ENCODE results near the gene MAPKBP1. TPM values are rescaled to one million over a fixed set of nuclear protein-coding genes. Genes with fewer than 3 reads are reported as not detected.

MAPKBP1 gene
- total RNA-seq, 1 experiment from 2014 or later, result 13.7 TPM

DNA sequence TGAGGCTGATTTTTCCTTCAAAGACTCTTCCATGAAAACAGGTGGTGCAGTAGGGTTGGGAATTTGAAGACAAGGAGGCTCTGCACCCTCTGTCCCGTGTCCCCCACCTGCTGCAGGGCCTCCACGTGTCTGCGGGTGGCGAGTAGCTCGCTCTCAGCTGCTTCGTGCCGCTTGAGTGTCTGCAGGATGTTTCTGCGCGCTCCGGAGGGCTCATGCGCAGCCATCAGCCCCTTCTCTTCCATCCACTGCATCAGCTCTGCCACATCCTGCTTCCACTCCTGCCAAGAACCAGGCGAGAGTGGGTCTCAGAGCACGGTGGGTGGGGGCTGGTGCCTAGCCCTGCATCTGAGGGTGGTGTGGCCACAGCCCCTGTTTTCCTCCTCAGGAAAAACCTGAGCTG, 101.7 kb downstream of the MAPKBP1 start:
- H3K23me2 ChIP-seq (ENCODE audit: insufficient read length, low read depth, low read length, poor library complexity, severe bottlenecking), result no peaks in the 10 kb centered on the region
- no peaks in the 10 kb centered on the region; a peak in 2 of 5 replicates for H3K9me3 Mint-ChIP-seq
- H4K8ac ChIP-seq (replicated peaks; ENCODE audit: insufficient read length, low read depth, low read length), result no peak overlapping the region
- H3K14ac ChIP-seq (ENCODE audit: insufficient read depth, low read length), result no peak overlapping the region; the same call in 1 of the 2 replicates
- H2BK120ac ChIP-seq (ENCODE audit: low read depth, low read length, poor library complexity, severe bottlenecking), result no peak overlapping the region
- no peak overlapping the region for H3K4me2 ChIP-seq (ENCODE audit: insufficient read depth, insufficient read length, low read length)
- no peak overlapping the region for H3K4me3 Mint-ChIP-seq
- no peak overlapping the region for H3K9ac ChIP-seq (ENCODE audit: extremely low read depth, insufficient read length, low read length)
- no peaks in the 10 kb centered on the region; the same call in 1 of the 2 replicates for H3K27me3 ChIP-seq (ENCODE audit: insufficient read depth, low read length)
- H3K79me1 ChIP-seq (ENCODE audit: insufficient read depth, low read depth, low read length, poor library complexity, severe bottlenecking), result no peaks in the 10 kb centered on the region
- H3K27me3 Mint-ChIP-seq (ENCODE audit: low read depth), result peaks cover 17% of the 10 kb centered on the region
- no peak overlapping the region for H3K23ac ChIP-seq (ENCODE audit: insufficient read length, low read depth, low read length)
- H4K20me1 ChIP-seq (ENCODE audit: control insufficient read depth, insufficient read depth, insufficient read length), result no peaks in the 10 kb centered on the region
- H3T11ph ChIP-seq (ENCODE audit: low read length), result no peak overlapping the region
- no CpG with 5 or more reads among the region's 13 CpGs for WGBS (ENCODE audit: extremely low coverage, insufficient read length, low lambda C conversion rate)
- no peaks in the 10 kb centered on the region for H3K79me2 ChIP-seq (ENCODE audit: insufficient read depth, low read length)
- H4K5ac ChIP-seq (ENCODE audit: insufficient read length, low read depth, low read length), result no peak overlapping the region
- peak overlapping the region in 1 of 3 experiments; percentile 53; a peak in 1 of 7 replicates for H3K27ac Mint-ChIP-seq
- no peak overlapping the region for H2BK20ac ChIP-seq (ENCODE audit: low read depth, low read length, poor library complexity, severe bottlenecking)
- H3K9me3 ChIP-seq (ENCODE audit: control insufficient read depth, low read depth, low read length), result no peaks in the 10 kb centered on the region
- no peaks in the 10 kb centered on the region for H3K4me1 ChIP-seq (ENCODE audit: insufficient read depth, low read length)
- no peak overlapping the region for H3K18ac ChIP-seq (ENCODE audit: insufficient read length, low read depth, low read length)
- H2BK12ac ChIP-seq (ENCODE audit: insufficient read length, low read depth, low read length), result no peak overlapping the region
- no peak overlapping the region for H3K4ac ChIP-seq (ENCODE audit: low read depth, low read length)
- no peaks in the 10 kb centered on the region for H3K36me3 Mint-ChIP-seq (ENCODE audit: insufficient read depth in 1 of 3, low read depth in 3 of 3)
- no peak overlapping the region for H2BK15ac ChIP-seq (ENCODE audit: low read depth, low read length)
- no peak overlapping the region for H2AFZ ChIP-seq (ENCODE audit: low read length)
- H3K4me1 Mint-ChIP-seq, result no peaks in the 10 kb centered on the region
- no peak overlapping the region for H3K56ac ChIP-seq (ENCODE audit: insufficient read length, low read depth, low read length)
- no peak overlapping the region for H3K27ac ChIP-seq (ENCODE audit: insufficient read length, low read depth, low read length)
- H2BK5ac ChIP-seq (ENCODE audit: insufficient read length, low read length), result no peak overlapping the region
- no peak for DNase-seq
- H4K91ac ChIP-seq (ENCODE audit: insufficient read length, low read depth, low read length), result no peak overlapping the region
- TF ChIP-seq, protein P1, sequence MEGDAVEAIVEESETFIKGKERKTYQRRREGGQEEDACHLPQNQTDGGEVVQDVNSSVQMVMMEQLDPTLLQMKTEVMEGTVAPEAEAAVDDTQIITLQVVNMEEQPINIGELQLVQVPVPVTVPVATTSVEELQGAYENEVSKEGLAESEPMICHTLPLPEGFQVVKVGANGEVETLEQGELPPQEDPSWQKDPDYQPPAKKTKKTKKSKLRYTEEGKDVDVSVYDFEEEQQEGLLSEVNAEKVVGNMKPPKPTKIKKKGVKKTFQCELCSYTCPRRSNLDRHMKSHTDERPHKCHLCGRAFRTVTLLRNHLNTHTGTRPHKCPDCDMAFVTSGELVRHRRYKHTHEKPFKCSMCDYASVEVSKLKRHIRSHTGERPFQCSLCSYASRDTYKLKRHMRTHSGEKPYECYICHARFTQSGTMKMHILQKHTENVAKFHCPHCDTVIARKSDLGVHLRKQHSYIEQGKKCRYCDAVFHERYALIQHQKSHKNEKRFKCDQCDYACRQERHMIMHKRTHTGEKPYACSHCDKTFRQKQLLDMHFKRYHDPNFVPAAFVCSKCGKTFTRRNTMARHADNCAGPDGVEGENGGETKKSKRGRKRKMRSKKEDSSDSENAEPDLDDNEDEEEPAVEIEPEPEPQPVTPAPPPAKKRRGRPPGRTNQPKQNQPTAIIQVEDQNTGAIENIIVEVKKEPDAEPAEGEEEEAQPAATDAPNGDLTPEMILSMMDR (conservative IDR thresholded peaks at IDR 0.05), result no peak
- H2AK5ac ChIP-seq (ENCODE audit: insufficient read length, low read length), result no peak overlapping the region
